ENCODE data around the gene ARL2BP. TPM values are rescaled to one million over a fixed set of nuclear protein-coding genes. Genes with fewer than 3 reads are reported as not detected.
A peak's percentile ranks its signal among the peaks of the same experiment; 100 is the strongest.

ARL2BP gene
- total and polyA plus RNA-seq, 2 of the 13 experiments (the other 11 are each of a cell fraction or from before 2014, with no cell fraction given) = 64.3 to 67.6 TPM

- TF ChIP-seq ZSCAN30 (CRISPR knock-in tag; IDR thresholded peaks at IDR 0.05) (no peak), HIC2 (CRISPR knock-in tag; IDR thresholded peaks at IDR 0.05; ENCODE audit: low read depth) (no peak), ZFX (CRISPR knock-in tag; IDR thresholded peaks at IDR 0.05; ENCODE audit: low read depth) (peak; percentile 87), ZNF580 (CRISPR knock-in tag; IDR thresholded peaks at IDR 0.05; ENCODE audit: borderline replicate concordance, low read depth) (no peak), IRF1 (CRISPR knock-in tag; IDR thresholded peaks at IDR 0.05; ENCODE audit: low read depth) (no peak), ZNF607 (CRISPR knock-in tag; IDR thresholded peaks at IDR 0.05; ENCODE audit: borderline replicate concordance) (no peak), ZC3H13 (CRISPR knock-in tag; IDR thresholded peaks at IDR 0.05) (no peak), XRCC5 (optimal IDR thresholded peaks at IDR 0.05; ENCODE audit: low read length) (no peak), NFIC (IDR thresholded peaks at IDR 0.05; ENCODE audit: low read length) (no peak), GPBP1L1 (CRISPR knock-in tag; IDR thresholded peaks at IDR 0.05) (no peak), ZNF790 (CRISPR knock-in tag; IDR thresholded peaks at IDR 0.05; ENCODE audit: borderline replicate concordance) (no peak), BCL3 (CRISPR knock-in tag; IDR thresholded peaks at IDR 0.05) (no peak), KLF13 (CRISPR knock-in tag; IDR thresholded peaks at IDR 0.05) (0 out of 2 replicates have a peak, but pooled peaks have one; percentile 13), TBX2 (CRISPR knock-in tag; IDR thresholded peaks at IDR 0.05; ENCODE audit: borderline replicate concordance) (no peak), MXD1 (CRISPR knock-in tag; IDR thresholded peaks at IDR 0.05) (no peak), MAZ (IDR thresholded peaks at IDR 0.05; ENCODE audit: borderline replicate concordance, low read depth, low read length) (no peak; the same call in 1 of the 2 replicates), MAZ (CRISPR knock-in tag; IDR thresholded peaks at IDR 0.05; ENCODE audit: low read depth) (no peak), ETS1 (CRISPR knock-in tag; IDR thresholded peaks at IDR 0.05) (no peak), RBFOX2 (IDR thresholded peaks at IDR 0.05; ENCODE audit: low read depth, low read length) (peak; percentile 65), ZFP41 (CRISPR knock-in tag; IDR thresholded peaks at IDR 0.05; ENCODE audit: borderline replicate concordance) (peak; percentile 70; the same call in 1 of the 2 replicates)
Measured at GRCh38 chr16:57245472-57246113, 534 bp downstream of the ARL2BP start (continued).
